GM19467 (cell line): ENCODE results near the gene AFAP1L1.

Experiments
- ATAC-seq: cut with Tn5 transposase; IDR thresholded peaks from one replicate; pipeline ENCODE4 v1.9.1; 2021; ENCODE audit warnings: mild to moderate bottlenecking, moderate library complexity; ENCODE audit not compliant: unreplicated experiment

Gene AFAP1L1

GRCh38 chr5:149367972-149368645 is 96.5 kb downstream of the AFAP1L1 start:
- no peak for ATAC-seq

GRCh38 chr5:149370878-149371277 is 99.2 kb downstream of the AFAP1L1 start:
- ATAC-seq: no peak

- no peak for ATAC-seq
Observed at GRCh38 chr5:149371296-149371962, 99.8 kb downstream of the AFAP1L1 start.

GRCh38 chr5:149372076-149372795 is 100.6 kb downstream of the AFAP1L1 start:
- no peak for ATAC-seq

- no peak for ATAC-seq
Observed at GRCh38 chr5:149372932-149373331, 101.3 kb downstream of the AFAP1L1 start.

GRCh38 chr5:149374303-149374702 is 102.6 kb downstream of the AFAP1L1 start:
- ATAC-seq: no peak

GRCh38 chr5:149374801-149375200 is 103.1 kb downstream of the AFAP1L1 start:
- ATAC-seq: no peak

GRCh38 chr5:149375434-149375833 is 103.8 kb downstream of the AFAP1L1 start:
- ATAC-seq: no peak

- ATAC-seq: no peak
Observed at GRCh38 chr5:149376104-149376503, 104.4 kb downstream of the AFAP1L1 start.

GRCh38 chr5:149376711-149377447 is 105.2 kb downstream of the AFAP1L1 start:
- ATAC-seq: no peak

GRCh38 chr5:149378241-149378820 is 106.7 kb downstream of the AFAP1L1 start:
- ATAC-seq: no peak

GRCh38 chr5:149379177-149379761 is 107.6 kb downstream of the AFAP1L1 start, which contains the start of gene IL17B:
TSS of gene IL17B (minus strand) at chr5:149379292. CDS start at chr5:149379225, 67 bp downstream.
- ATAC-seq: no peak

GRCh38 chr5:149379818-149380374 is 108.2 kb downstream of the AFAP1L1 start:
- no peak for ATAC-seq

GRCh38 chr5:149380466-149381121 is 108.9 kb downstream of the AFAP1L1 start:
- no peak for ATAC-seq

- no peak for ATAC-seq
Observed at GRCh38 chr5:149381261-149381985, 109.8 kb downstream of the AFAP1L1 start.

GRCh38 chr5:149381986-149382338 is 110.3 kb downstream of the AFAP1L1 start:
- ATAC-seq: peak; percentile 71

- ATAC-seq: no peak
Observed at GRCh38 chr5:149382517-149383220, 111.0 kb downstream of the AFAP1L1 start.

GRCh38 chr5:149383399-149383798 is 111.7 kb downstream of the AFAP1L1 start:
- no peak for ATAC-seq
